ENCODE data around the gene ZNF774.

DNA sequence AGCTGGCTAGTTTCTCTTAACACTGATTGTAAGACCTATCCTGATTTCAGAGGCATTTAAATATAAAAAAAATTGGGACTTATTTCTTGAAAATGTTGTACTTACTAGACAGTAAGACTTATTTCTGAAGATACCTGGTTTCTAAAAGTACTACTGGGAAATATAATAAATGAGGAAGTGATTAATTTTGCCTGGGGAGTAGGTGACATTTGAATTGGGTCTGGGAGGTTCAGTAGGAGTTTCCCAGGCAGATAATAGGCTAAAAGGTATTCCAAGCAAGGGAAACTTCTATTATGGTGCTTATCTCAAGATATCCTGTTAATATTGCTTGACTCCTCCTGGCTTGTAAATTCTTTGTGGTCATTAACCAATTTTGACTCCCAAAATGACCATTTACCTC lies 29.4 kb downstream of the ZNF774 start:
- no peak for TF ChIP-seq CTCF (IDR thresholded peaks at IDR 0.05)
- no peak for TF ChIP-seq POLR2A (IDR thresholded peaks at IDR 0.05)

All from breast epithelium (tissue), 3 donors.